Peyer's patch (tissue), 4 donors: ENCODE results near the gene CDKL4. TPM values are rescaled to one million over a fixed set of nuclear protein-coding genes. Genes with fewer than 3 reads are reported as not detected.
"Not testable (repeated sequence)": the region's sequence is repeated elsewhere in the genome, so short reads cannot be mapped to it uniquely, and the experiment has no call there.

Experiments
- DNase-seq, 3 donors: peaks; one replicate each; pipeline ENCODE4 v3.0.0-alpha.2; 2017 to 2019
- H3K27ac ChIP-seq, 4 donors: fragments of 200-600 bp; sonication (generic); one replicate each; pipeline ENCODE4 v1.5.1; 2016 to 2019
- H3K27me3 ChIP-seq, 2 donors: fragments of 200-600 bp; sonication (generic); one replicate each; pipeline ENCODE4 v1.5.1; 2019
- H3K36me3 ChIP-seq, 3 donors: fragments of 200-600 bp; sonication (generic); one replicate each; pipeline ENCODE4 v1.5.1; 2016 to 2019
- H3K4me1 ChIP-seq, 4 donors: fragments of 200-600 bp; sonication (generic); one replicate each; pipeline ENCODE4 v1.5.1; 2016 to 2019
- H3K4me3 ChIP-seq, 4 donors: fragments of 200-600 bp; sonication (generic); 1 replicate in 3 of 4; 2 replicates in 1 of 4; pipeline ENCODE4 v1.5.1; 2016 to 2019; ENCODE audit warnings: mild to moderate bottlenecking in 1 of 4
- H3K9me3 ChIP-seq, 4 donors: fragments of 200-600 bp; sonication (generic); one replicate each; pipeline ENCODE4 v1.5.1; 2016 to 2019; ENCODE audit warnings: mild to moderate bottlenecking in 1 of 4
- POLR2A ChIP-seq, 2 donors: fragments of 450-650 bp; IDR thresholded peaks; one replicate each; pipeline ENCODE4 v1.5.1; 2017; ENCODE audit warnings: antibody characterized with exemption in 2 of 2, mild to moderate bottlenecking in 2 of 2, moderate library complexity in 2 of 2
- total RNA-seq, 4 donors: library from RNA; depleted of rRNA; stranded (reverse); fragments of >200 nt; gene quantifications; one replicate each; pipeline ENCODE4 v1.1.0, GENCODE V29; 2016
- TF ChIP-seq, protein P1 (sequence below), 6 experiments: fragments of 450-650 bp in 4 of 6; fragments of 200-600 bp in 2 of 6; sonication (generic) in 1 of 6; IDR thresholded peaks; one replicate each; pipeline ENCODE4 v1.5.1; 2017 to 2019; ENCODE audit warnings: antibody characterized with exemption in 6 of 6, mild to moderate bottlenecking in 3 of 6, moderate library complexity in 1 of 6

The CDKL4 gene
- total RNA-seq, 4 donors from 2014 or later: 0.70 to 4.1 (median 0.80) TPM; not detected in 1

DNA sequence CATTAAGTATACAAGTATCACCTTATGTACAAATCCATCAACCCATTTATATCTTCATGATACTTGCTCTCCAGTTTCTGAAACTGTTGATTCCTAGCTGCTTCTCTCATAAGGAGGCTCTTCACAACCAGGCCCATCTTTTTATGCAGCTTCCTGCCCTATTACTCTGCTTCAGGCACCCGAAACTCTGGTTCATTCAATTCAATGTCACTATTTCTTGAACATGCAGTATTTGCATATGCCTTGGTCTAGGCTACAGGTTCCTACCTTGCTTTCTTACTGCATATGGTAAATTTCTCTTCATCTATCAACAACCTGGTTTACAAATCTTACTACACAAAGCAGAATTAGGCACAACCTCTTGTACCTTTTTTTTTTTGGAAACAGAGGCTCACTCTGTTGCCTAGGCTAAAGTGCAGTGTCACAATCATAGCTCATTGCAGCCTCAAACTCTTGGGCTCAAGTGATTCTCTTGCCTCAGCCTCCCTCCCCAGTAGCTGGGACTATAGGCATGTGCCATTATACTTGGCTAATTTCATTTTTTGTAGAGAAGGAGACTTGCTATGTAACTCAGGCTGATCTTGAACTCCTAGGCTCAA lies 2.7 kb upstream of the CDKL4 start:
- TF ChIP-seq, protein P1, sequence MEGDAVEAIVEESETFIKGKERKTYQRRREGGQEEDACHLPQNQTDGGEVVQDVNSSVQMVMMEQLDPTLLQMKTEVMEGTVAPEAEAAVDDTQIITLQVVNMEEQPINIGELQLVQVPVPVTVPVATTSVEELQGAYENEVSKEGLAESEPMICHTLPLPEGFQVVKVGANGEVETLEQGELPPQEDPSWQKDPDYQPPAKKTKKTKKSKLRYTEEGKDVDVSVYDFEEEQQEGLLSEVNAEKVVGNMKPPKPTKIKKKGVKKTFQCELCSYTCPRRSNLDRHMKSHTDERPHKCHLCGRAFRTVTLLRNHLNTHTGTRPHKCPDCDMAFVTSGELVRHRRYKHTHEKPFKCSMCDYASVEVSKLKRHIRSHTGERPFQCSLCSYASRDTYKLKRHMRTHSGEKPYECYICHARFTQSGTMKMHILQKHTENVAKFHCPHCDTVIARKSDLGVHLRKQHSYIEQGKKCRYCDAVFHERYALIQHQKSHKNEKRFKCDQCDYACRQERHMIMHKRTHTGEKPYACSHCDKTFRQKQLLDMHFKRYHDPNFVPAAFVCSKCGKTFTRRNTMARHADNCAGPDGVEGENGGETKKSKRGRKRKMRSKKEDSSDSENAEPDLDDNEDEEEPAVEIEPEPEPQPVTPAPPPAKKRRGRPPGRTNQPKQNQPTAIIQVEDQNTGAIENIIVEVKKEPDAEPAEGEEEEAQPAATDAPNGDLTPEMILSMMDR (IDR thresholded peaks at IDR 0.05): no peak
- TF ChIP-seq POLR2A (IDR thresholded peaks at IDR 0.05): no peak
- no peak overlapping the region for H3K27ac ChIP-seq
- H3K4me3 ChIP-seq: no peak overlapping the region
- H3K9me3 ChIP-seq: no peaks in the 10 kb centered on the region
- no peak for DNase-seq
- H3K27me3 ChIP-seq: no peaks in the 10 kb centered on the region
- H3K36me3 ChIP-seq: peaks cover 0 to 20% (median 0%) of the 10 kb centered on the region in 3 donors
- no peaks in the 10 kb centered on the region for H3K4me1 ChIP-seq

DNA sequence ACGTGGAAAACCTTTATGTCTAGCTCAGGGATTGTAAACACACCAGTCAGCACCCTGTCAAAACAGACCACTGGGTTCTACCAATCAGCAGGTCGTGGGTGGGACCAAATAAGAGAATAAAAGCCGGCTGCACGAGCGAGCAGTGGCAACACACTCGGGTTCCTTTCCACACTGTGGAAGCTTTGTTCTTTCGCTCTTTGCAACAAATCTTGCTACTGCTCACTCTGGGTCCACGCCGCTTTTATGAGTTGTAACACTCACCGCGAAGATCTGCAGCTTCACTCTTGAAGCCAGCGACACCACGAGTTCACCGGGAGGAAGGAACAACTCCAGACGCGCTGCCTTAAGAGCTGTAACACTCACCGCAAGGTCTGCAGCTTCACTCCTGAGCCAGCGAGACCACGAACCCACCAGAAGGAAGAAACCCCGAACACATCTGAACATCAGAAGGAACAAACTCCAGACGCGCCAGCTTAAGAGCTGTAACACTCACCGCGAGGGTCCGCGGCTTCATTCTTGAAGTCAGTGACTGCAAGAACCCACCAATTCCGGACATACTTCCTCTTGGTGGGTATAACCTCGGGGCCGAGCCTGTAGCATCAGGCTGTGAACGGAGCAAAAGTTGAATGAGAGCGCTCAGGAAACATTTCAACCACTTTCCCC lies 1.3 kb upstream of the CDKL4 start:
- H3K27me3 ChIP-seq, H3K9me3 ChIP-seq, H3K27ac ChIP-seq, H3K36me3 ChIP-seq, H3K4me1 ChIP-seq: not testable (repeated sequence)
- peak overlapping the region; percentile 18 to 24 (median 20) for H3K4me3 ChIP-seq
- peak in 1 of 3 donors; percentile 62 for DNase-seq

DNA sequence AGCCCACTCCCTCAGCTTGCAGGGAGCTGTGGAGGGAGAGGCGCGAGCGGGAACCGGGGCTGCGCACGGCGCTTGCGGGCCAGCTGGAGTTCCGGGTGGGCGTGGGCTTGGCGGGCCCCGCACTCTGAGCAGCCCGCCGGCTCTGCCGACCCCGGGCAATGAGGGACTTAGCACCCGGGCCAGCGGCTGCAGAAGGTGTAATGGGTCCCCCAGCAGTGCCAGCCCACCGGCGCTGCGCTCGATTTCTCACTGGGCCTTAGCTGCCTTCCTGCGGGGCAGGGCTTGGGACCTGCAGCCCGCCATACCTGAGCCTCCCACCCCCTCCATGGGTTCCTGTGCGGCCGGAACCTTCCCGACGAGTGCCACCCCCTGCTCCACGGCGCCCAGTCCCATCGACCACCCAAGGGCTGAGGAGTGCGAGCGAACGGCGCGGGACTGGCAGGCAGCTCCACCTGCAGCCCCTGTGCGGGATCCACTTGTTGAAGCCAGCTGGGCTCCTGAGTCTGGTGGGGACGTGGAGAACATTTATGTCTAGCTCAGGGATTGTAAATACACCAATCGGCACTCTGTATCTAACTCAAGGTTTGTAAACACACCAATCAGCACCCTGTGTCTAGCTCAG lies 582 bp upstream of the CDKL4 start:
- H3K27me3 ChIP-seq, H3K4me1 ChIP-seq, H3K27ac ChIP-seq, H3K9me3 ChIP-seq, H3K36me3 ChIP-seq, DNase-seq: not testable (repeated sequence)
- peak overlapping the region in 3 of 4 donors; percentile 3 to 31 (median 31) for H3K4me3 ChIP-seq

DNA sequence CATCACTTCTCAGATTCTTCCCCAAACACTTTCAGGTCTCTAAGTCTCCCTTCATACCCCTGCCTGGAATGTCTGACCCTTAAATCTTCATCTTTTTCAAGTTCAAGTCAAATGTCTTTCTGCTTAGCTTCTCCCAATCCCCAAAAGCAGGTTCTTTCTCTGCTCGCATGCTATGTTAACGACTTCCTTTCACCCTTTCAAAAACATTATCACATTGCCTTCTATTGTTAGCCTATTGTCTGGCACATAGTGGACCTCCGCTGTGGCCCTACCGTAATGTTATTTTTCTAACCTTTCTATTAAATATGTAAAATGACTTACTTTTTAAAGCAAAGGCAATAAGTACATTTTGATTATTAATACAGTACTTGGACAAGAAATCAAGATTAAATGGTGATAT lies 2.2 kb downstream of the CDKL4 start:
- TF ChIP-seq, protein P1 (IDR thresholded peaks at IDR 0.05): no peak
- no peak for TF ChIP-seq POLR2A (IDR thresholded peaks at IDR 0.05)
- H3K9me3 ChIP-seq: no peaks in the 10 kb centered on the region
- H3K4me3 ChIP-seq: no peak overlapping the region
- no peak overlapping the region for H3K27ac ChIP-seq
- no peak for DNase-seq
- H3K36me3 ChIP-seq: no peaks in the 10 kb centered on the region
- H3K27me3 ChIP-seq: no peaks in the 10 kb centered on the region
- H3K4me1 ChIP-seq: no peaks in the 10 kb centered on the region

DNA sequence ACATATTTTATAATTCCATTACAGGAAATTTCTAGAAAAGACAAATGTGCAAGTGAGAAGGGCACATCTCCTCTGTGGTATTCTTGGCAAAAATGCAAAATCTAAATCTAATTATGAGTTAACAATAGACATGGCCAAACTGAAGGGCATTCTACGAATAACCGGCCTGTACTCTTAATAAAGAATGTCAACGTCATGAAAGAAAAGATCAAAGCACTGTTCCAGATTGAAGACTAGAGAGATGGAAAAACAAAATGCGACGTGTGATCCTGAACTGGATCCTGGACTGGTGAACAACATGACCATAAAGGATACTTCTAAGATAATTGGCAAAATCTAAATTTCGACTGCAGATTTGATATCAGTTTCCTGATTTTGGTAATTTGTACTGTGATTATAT lies 3.0 kb downstream of the CDKL4 start:
- no peaks in the 10 kb centered on the region for H3K9me3 ChIP-seq

DNA sequence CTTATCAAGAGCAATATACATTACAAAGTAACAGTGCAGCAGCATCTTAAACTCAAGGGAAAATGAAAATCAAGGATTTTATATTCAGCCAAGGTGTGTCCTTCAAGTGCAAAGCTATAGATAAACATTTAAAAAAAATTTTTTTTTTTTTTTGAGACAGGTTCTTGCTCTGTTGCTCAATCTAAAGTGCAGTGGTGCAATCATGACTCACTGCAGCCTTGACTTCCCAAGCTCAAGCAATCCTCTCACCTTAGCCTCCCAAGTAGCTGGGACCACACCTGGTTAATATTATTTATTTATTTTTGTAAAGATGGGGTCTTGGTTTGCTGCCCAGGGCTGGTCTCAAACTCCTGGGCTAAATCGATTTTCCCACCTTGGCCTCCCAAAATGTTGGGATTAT lies 9.0 kb downstream of the CDKL4 start:
- no peaks in the 10 kb centered on the region for H3K4me1 ChIP-seq
- DNase-seq: no peak

More for the DNA sequence above, 3.0 kb downstream of the CDKL4 start:
- Histone ChIP-seq H3K27me3 (no peaks in the 10 kb centered on the region), H3K36me3 (no peaks in the 10 kb centered on the region), H3K4me1 (no peaks in the 10 kb centered on the region), H3K27ac (no peak overlapping the region), H3K4me3 (no peak overlapping the region)
- TF ChIP-seq POLR2A (IDR thresholded peaks at IDR 0.05): no peak
- TF ChIP-seq, protein P1 (IDR thresholded peaks at IDR 0.05): no peak
- no peak for DNase-seq

More for the DNA sequence above, 9.0 kb downstream of the CDKL4 start:
- no peak overlapping the region for H3K4me3 ChIP-seq
- H3K9me3 ChIP-seq: no peaks in the 10 kb centered on the region
- H3K27ac ChIP-seq: no peak overlapping the region
- H3K27me3 ChIP-seq: no peaks in the 10 kb centered on the region
- H3K36me3 ChIP-seq: no peaks in the 10 kb centered on the region
- TF ChIP-seq POLR2A (IDR thresholded peaks at IDR 0.05): no peak
- TF ChIP-seq, protein P1 (IDR thresholded peaks at IDR 0.05): no peak
